Testis (tissue), 2 donors: ENCODE results near the gene DENND5B.

Experiments used
- CTCF ChIP-seq, 3 experiments: fragments of 450-650 bp in 2 of 3; fragments of 200-600 bp in 1 of 3; sonication (generic) in 1 of 3; IDR thresholded peaks; one replicate each; pipeline ENCODE4 v1.5.1; 2016 to 2019; ENCODE audit warnings: antibody characterized with exemption in 3 of 3, mild to moderate bottlenecking in 2 of 3, moderate library complexity in 1 of 3
- POLR2A ChIP-seq: fragments of 450-650 bp; IDR thresholded peaks from one replicate; pipeline ENCODE4 v1.6.1; 2017; ENCODE audit warnings: antibody characterized with exemption, mild to moderate bottlenecking, moderate library complexity

- TF ChIP-seq POLR2A (no peak), CTCF (IDR thresholded peaks at IDR 0.05) (no peak)
Observed at GRCh38 chr12:31578632-31579031, 12.3 kb downstream of the DENND5B start.
